GM12878 (cell line): ENCODE measurements around the gene GPSM1. TPM values are rescaled to one million over a fixed set of nuclear protein-coding genes. Genes with fewer than 3 reads are reported as not detected.

Source experiments
- ATAC-seq: fragments of 200-7000 bp; cut with Tn5 transposase; 3 replicates; pipeline ENCODE4 v1.9.1; 2020; ENCODE audit warnings: mild to moderate bottlenecking, moderate library complexity
- BruUV-seq: library from RNA; stranded (reverse); fragments of 400-500 nt; replicated peaks from 2 replicates; lab custom pipeline; 2021; lab: Mats Ljungman, UMichigan
- CTCF ChIA-PET: fragments of 300-600 bp; sonication (Branson Sonifier 250); formaldehyde crosslinking; extraction: SDS; loops from one replicate; lab custom pipeline; 2021; ENCODE audit warnings: inconsistent platforms; lab: Yijun Ruan, JAX
- POLR2A ChIA-PET: fragments of 350-600 bp; formaldehyde crosslinking; extraction: SDS; loops from one replicate; lab custom pipeline; 2021; ENCODE audit warnings: inconsistent platforms; lab: Charles Lee
- RAD21 ChIA-PET: fragments of 300-600 bp; sonication (Branson Sonifier 250); formaldehyde crosslinking; loops from one replicate; lab custom pipeline; 2023; ENCODE audit warnings: antibody characterized with exemption; ENCODE audit not compliant: unreplicated experiment; lab: Charles Lee
- SMC1A ChIA-PET: fragments of 300-600 bp; sonication (Branson Sonifier 250); formaldehyde crosslinking; loops from one replicate; lab custom pipeline; 2023; ENCODE audit not compliant: unreplicated experiment, uncharacterized antibody; lab: Charles Lee
- DNase-seq: peaks from one replicate; pipeline ENCODE4 v3.0.0-alpha.2; 2011; ENCODE audit warnings: low read depth, low spot score
- FAIRE-seq: peaks from 3 replicates; lab custom pipeline; 2011; peaks lifted over from hg19 to GRCh38; lab: Jason Lieb, UNC
- H2AFZ ChIP-seq: 2 replicates; pipeline ENCODE4 v1.6.0; 2011; ENCODE audit warnings: low read depth, low read length, control low read depth; ENCODE audit not compliant: control insufficient read depth
- H3K27ac ChIP-seq: 2 replicates; pipeline ENCODE4 v1.5.1; 2011; ENCODE audit warnings: control low read depth; ENCODE audit not compliant: control insufficient read depth, insufficient read depth
- H3K27me3 ChIP-seq, 2 experiments: replicated peaks in 1 of 2; 2 replicates each; pipeline versions ENCODE4 v1.6.0 to v1.6.1; 2011; ENCODE audit warnings: low read length in 1 of 2; ENCODE audit not compliant: control insufficient read depth in 2 of 2, insufficient read depth in 2 of 2
- H3K36me3 ChIP-seq, 2 experiments: 2 replicates each; pipeline ENCODE4 v1.5.1; 2011; ENCODE audit warnings: low read length in 1 of 2; ENCODE audit not compliant: control insufficient read depth in 2 of 2, insufficient read depth in 2 of 2
- H3K4me1 ChIP-seq: 2 replicates; pipeline ENCODE4 v1.6.1; 2011; ENCODE audit warnings: mild to moderate bottlenecking, low read length, moderate library complexity, mixed read lengths; ENCODE audit not compliant: control insufficient read depth, insufficient read depth
- H3K4me2 ChIP-seq: 2 replicates; pipeline ENCODE4 v1.6.0; 2011; ENCODE audit warnings: control low read depth; ENCODE audit not compliant: control insufficient read depth, insufficient read depth
- H3K4me3 ChIP-seq: fragments of 200-600 bp; sonication (generic); 2 replicates; pipeline ENCODE4 v1.5.1; 2016
- H3K79me2 ChIP-seq: 2 replicates; pipeline ENCODE4 v1.6.0; 2011; ENCODE audit warnings: low read length; ENCODE audit not compliant: control insufficient read depth, insufficient read depth
- H3K9ac ChIP-seq: 2 replicates; pipeline ENCODE4 v1.8.0; 2011; ENCODE audit warnings: low read length, control low read depth, mixed read lengths; ENCODE audit not compliant: control insufficient read depth, insufficient read depth
- H3K9me3 ChIP-seq: replicated peaks from 3 replicates; pipeline ENCODE4 v1.5.1; 2011; ENCODE audit warnings: mild to moderate bottlenecking, low read length; ENCODE audit not compliant: control insufficient read depth, insufficient read depth
- H4K20me1 ChIP-seq: 2 replicates; pipeline ENCODE4 v1.6.0; 2011; ENCODE audit not compliant: control insufficient read depth, insufficient read depth
- CREB1 ChIP-seq: IDR thresholded peaks from 2 replicates; pipeline ENCODE4 v1.6.1; 2012; ENCODE audit warnings: low read depth, mild to moderate bottlenecking, inconsistent platforms
- FOXK2 ChIP-seq: fragments of 450-650 bp; IDR thresholded peaks from 2 replicates; pipeline ENCODE4 v1.6.1; 2017; ENCODE audit warnings: mild to moderate bottlenecking, moderate library complexity
- FOXM1 ChIP-seq: IDR thresholded peaks from 2 replicates; pipeline ENCODE4 v1.6.1; 2012; ENCODE audit warnings: low read depth, mild to moderate bottlenecking, inconsistent platforms, low read length, moderate library complexity
- KAT2A ChIP-seq: conservative IDR thresholded peaks from 2 replicates; pipeline ENCODE4 v1.6.1; 2011; ENCODE audit warnings: low read depth, low read length; ENCODE audit not compliant: control insufficient read depth
- MTA2 ChIP-seq: fragments of 450-650 bp; IDR thresholded peaks from 2 replicates; pipeline ENCODE4 v1.6.1; 2016; ENCODE audit warnings: low read depth, mild to moderate bottlenecking, moderate library complexity
- SMC3 ChIP-seq: IDR thresholded peaks from 2 replicates; pipeline ENCODE4 v1.6.1; 2011; ENCODE audit warnings: low read length, improper control_type of control experiment, borderline replicate concordance
- TBL1XR1 ChIP-seq: IDR thresholded peaks from 2 replicates; pipeline ENCODE4 v1.6.1; 2012; ENCODE audit warnings: low read depth, low read length, improper control_type of control experiment
- WGBS: methylation state at CpG from one replicate; pipeline ENCODE4 v1.1.6; 2016; ENCODE audit warnings: low lambda C conversion rate; ENCODE audit not compliant: insufficient replicate concordance, insufficient coverage; ENCODE audit errors: missing lambda C conversion rate; 5-methylcytosine and 5-hydroxymethylcytosine counted together
- in situ Hi-C: fragments of 300-500 bp; cut with MboI; formaldehyde crosslinking; loops from 9 replicates; pipeline ENCODE4 v1.14.3; 2018; ENCODE audit warnings: mixed read lengths
- intact Hi-C: fragments of 100-400 bp; cut with micrococcal nuclease; formaldehyde crosslinking; loops from one replicate; pipeline ENCODE4 v1.14.2; 2022; ENCODE audit not compliant: unreplicated experiment
- polyA plus RNA-seq, 11 experiments: library from polyadenylated mRNA; depleted of rRNA in 4 of 11; unstranded in 6 of 11; stranded (reverse) in 5 of 11; fragments of >200 nt; fragmentation: Nextera tagmentation in 4 of 11; fragmentation: Illumina TruSeq in 1 of 11; extraction: Ambion mirVana in 4 of 11; extraction: Trizol in 1 of 11; gene quantifications; 1 replicate in 1 of 11; 2 replicates in 10 of 11; pipeline versions ENCODE4 v1.2.1 to v1.2.3, GENCODE V29; 2011 to 2016; ENCODE audit warnings: inconsistent platforms in 2 of 11, missing spikeins in 2 of 11, low read depth in 1 of 11
- total RNA-seq, 4 experiments: library from RNA; depleted of rRNA in 3 of 4; stranded (reverse); fragments of >200 nt in 3 of 4; fragmentation: Illumina TruSeq in 1 of 4; extraction: Trizol in 1 of 4; gene quantifications; 2 replicates each; pipeline versions ENCODE4 v1.2.1 to v1.2.3, GENCODE V29; 2013 to 2021
- TF ChIP-seq, protein P1 (sequence below): fragments of 450-650 bp; IDR thresholded peaks from 2 replicates; pipeline ENCODE4 v1.6.1; 2014; ENCODE audit warnings: mild to moderate bottlenecking
- TF ChIP-seq, protein P2 (sequence below): fragments of 450-650 bp; conservative IDR thresholded peaks from 2 replicates; pipeline ENCODE4 v1.6.1; 2017; ENCODE audit warnings: mild to moderate bottlenecking, moderate library complexity

The GPSM1 gene
- total and polyA plus RNA-seq, 10 of the 15 experiments (the other 5 are each of a cell fraction or from before 2014, with no cell fraction given): 0.04 to 0.10 (median 0.10) TPM; not detected in 7

DNA sequence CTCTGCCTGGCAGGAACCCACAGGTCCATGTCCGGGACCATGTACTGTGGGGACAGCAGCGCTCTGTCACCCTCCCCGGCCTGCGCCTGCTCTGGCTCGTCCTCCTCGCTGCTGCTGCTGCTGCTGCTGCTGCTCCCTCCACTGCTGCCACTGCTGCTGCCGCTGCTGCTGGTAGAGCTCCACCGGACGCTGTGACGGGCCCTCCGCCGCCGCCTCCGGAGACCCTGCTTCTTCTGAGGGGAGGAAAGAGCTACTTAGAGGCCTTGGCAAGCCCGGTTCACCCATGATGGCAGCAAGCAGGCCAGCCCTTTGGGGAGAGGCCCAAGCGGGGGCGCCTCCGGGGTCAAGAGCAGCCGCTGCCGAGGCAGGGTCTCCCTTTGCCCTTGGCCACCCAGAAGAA lies 56.1 kb downstream of the GPSM1 start:
- SMC1A ChIA-PET: no interaction called here
- in situ Hi-C loops (no loop called here), intact Hi-C loops (no loop called here)
- H3K9me3 ChIP-seq: no peaks in the 10 kb centered on the region
- ATAC-seq: no peak
- BruUV-seq: no TSS peak
- no peaks in the 10 kb centered on the region for H4K20me1 ChIP-seq
- TF ChIP-seq TBL1XR1: no peak
- no peak for TF ChIP-seq SMC3
- TF ChIP-seq MTA2: no peak
- TF ChIP-seq, protein P1, sequence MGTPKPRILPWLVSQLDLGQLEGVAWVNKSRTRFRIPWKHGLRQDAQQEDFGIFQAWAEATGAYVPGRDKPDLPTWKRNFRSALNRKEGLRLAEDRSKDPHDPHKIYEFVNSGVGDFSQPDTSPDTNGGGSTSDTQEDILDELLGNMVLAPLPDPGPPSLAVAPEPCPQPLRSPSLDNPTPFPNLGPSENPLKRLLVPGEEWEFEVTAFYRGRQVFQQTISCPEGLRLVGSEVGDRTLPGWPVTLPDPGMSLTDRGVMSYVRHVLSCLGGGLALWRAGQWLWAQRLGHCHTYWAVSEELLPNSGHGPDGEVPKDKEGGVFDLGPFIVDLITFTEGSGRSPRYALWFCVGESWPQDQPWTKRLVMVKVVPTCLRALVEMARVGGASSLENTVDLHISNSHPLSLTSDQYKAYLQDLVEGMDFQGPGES: no peak
- no peak for TF ChIP-seq KAT2A
- no peak for TF ChIP-seq FOXM1
- TF ChIP-seq, protein P2, sequence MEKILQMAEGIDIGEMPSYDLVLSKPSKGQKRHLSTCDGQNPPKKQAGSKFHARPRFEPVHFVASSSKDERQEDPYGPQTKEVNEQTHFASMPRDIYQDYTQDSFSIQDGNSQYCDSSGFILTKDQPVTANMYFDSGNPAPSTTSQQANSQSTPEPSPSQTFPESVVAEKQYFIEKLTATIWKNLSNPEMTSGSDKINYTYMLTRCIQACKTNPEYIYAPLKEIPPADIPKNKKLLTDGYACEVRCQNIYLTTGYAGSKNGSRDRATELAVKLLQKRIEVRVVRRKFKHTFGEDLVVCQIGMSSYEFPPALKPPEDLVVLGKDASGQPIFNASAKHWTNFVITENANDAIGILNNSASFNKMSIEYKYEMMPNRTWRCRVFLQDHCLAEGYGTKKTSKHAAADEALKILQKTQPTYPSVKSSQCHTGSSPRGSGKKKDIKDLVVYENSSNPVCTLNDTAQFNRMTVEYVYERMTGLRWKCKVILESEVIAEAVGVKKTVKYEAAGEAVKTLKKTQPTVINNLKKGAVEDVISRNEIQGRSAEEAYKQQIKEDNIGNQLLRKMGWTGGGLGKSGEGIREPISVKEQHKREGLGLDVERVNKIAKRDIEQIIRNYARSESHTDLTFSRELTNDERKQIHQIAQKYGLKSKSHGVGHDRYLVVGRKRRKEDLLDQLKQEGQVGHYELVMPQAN: no peak
- no peak for TF ChIP-seq CREB1
- TF ChIP-seq FOXK2: no peak
- no peak for FAIRE-seq
- no peak overlapping the region for H3K9ac ChIP-seq
- no peak overlapping the region for H2AFZ ChIP-seq
- no peak for DNase-seq
- no peak overlapping the region for H3K27ac ChIP-seq
- H3K4me1 ChIP-seq: no peaks in the 10 kb centered on the region
- H3K4me3 ChIP-seq: no peak overlapping the region
- CTCF ChIA-PET: no interaction called here
- peaks cover 6 to 38% of the 10 kb centered on the region in 2 experiments; a peak in 3 of 4 replicates for H3K36me3 ChIP-seq
- H3K27me3 ChIP-seq: no peaks in the 10 kb centered on the region
- 95% methylated on average over 20 of the region's 20 CpGs for WGBS
- no peaks in the 10 kb centered on the region for H3K79me2 ChIP-seq
- H3K4me2 ChIP-seq: no peak overlapping the region
- POLR2A ChIA-PET: no interaction called here
- RAD21 ChIA-PET: no interaction called here
